HG02623 (cell line): ENCODE results near the gene CNTNAP2.

Experiments
- ATAC-seq: cut with Tn5 transposase; IDR thresholded peaks from one replicate; pipeline ENCODE4 v1.9.1; 2021; ENCODE audit warnings: moderate library complexity; ENCODE audit not compliant: unreplicated experiment

CNTNAP2 gene

DNA sequence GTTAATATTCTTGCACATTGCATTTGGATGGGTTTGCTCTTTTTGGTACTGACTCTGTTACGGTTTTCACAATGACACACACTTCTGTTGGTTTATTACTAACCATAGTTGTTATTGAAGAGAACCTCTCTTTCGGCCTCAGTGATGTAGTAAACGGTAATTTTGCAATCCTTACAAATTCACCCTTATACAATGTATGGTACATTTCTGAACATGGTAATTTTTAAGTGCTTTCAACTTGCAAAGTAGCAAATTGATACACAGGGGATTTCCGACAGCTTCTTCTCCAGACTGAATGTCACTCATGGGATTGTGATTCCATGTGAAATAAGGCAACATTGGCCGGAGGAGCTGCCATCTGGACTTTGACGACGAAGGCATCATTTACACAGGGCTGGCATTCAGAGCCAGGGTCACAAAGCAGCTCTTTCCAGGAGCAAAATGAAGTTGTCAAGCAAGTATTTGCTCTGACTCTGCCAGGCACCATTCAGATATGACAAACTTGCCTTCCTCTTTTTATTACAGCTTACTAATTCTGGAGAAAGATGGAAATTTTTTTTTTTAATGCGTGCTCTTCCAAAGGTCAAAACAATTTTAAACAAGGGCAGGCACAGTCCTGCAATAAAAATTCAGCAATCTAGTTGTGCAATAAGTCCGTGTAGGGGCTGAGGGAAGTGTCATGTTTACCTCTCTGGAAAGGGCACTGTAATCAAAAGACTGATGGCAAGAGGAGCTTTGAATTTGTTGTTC is 1762.5 kb downstream of the CNTNAP2 start:
- ATAC-seq = no peak

DNA sequence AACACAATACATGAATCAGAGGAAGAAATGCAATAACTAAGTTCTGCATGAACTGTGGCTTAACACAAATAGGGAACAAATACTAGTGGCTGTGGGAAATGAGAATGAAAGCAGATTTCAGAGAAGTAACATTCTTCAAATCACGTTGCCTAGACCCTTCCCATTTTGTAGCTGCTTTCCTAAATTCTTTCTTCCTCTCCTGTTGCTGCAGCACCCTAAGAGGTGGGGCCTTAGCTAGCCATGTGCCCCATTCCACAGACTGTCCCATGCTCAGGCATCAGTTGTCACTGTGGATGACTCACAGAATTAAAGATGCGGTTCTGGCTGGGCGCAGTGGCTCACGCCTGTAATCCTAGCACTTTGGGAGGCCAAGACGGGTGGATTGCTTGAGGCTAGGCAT is 1769.3 kb downstream of the CNTNAP2 start:
- ATAC-seq = no peak

DNA sequence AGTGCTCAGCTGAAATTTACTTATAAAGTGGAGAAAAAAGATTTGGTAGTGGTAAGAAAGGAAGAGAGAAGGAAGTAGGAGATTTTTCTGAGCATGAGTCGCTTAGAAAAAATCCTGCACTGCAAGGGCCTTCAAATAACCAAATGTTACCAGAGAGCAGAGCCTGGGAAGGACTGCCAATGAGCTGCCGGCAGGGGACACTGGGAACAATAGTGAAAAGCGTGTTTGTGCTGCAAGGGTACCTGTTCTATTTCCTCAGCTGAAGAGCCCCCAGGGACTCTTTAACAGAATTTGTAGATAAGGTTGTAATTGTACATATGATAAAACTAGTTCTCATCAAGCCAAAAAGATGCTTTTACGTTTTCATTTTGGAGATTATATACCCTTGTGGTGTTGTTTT is 1777.7 kb downstream of the CNTNAP2 start:
- no peak for ATAC-seq

DNA sequence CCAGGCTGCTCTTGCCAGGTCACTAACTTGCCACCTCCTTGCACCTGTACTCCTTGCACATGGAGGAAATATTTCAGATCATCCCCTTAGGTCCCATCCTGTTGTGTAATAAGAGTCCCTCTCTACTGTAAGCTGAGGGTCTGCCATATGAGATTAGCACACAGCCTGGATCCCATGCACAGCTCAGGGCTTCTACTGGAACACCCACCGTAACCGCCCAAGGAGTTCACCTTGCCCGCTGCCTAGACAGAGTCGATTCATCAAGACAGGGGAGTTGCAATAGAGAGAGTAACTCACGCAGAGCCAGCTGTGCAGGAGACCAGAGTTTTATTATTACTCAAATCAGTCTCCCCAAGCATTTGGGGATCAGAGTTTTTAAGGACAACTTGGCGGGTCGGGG is 1779.5 kb downstream of the CNTNAP2 start:
- ATAC-seq = no peak

DNA sequence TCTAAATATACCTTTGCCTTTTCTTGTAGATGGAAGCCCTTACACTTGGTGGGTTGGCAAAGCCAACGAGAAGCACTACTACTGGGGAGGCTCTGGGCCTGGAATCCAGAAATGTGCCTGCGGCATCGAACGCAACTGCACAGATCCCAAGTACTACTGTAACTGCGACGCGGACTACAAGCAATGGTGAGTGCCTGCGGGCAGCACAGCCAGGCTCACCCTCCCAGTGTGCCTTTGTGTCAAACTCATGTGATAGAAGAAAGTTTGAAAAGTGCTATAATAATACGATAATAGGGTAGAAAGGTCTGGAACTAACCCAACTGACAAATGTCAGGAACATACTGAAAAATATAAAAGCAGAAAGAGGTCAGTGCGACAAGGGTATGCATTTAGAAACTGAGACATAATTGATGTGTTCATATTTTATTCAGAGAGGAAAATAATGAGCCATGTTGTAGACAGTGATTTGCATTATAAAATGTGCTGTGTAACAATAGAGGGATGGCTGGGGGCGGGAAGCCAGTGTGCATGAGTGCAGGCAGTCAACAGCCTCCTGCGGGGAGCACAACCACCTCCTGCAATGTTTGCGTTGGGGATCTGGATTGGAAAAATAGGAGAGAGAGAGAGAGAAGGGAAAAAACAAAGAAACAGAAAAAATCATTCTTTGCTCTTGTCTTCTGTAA is 1787.1 kb downstream of the CNTNAP2 start:
- no peak for ATAC-seq

DNA sequence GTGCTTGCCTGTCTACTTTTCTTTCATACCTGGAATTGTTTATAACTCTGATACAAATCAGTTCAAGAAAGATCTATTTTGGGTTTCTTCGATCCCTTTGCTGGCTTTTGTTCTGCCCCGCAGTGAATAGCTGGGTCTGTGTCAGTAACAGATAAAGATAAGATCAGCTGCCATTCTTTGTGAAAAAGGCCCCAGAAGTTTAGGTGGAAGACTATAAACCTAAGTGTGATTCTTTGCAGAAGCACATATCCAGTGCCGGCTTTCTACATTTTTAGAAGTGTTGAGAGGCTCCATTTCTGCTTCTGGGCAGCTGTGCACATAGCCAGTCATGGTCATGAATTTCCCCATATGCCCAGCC is 1787.6 kb downstream of the CNTNAP2 start:
- no peak for ATAC-seq

DNA sequence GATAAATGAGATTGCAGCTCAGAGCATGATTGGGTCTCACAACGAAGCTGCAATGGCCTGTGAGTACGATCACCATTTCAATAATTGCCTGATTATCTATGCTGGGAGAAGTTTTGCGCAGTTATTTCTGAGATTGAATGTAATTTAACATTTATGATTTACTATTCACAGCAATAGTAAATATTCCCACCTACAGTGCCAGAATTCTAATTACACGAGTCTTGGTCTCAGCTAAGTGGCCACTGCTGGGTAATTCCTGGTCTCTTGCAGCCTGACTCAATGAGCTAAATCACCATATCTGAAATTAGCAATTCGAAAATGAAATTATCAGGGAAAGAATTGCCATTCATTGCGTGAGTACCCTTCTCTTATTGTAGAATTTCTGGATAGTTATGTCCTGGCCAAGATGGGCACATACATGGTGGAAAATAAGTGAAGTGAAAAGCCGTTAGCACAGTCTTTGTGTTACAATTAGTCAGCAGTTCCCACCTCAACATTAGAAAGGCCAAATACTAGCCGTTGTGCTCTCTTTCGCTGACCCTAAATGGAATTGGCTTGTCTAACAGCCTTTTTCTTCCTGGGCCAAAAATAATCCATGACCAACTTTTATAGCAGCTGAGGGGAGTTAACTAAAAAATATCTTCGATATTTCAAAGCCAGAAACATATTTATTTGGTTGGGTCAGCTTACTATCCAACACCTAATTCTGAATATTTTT is 1793.0 kb downstream of the CNTNAP2 start:
- no peak for ATAC-seq

DNA sequence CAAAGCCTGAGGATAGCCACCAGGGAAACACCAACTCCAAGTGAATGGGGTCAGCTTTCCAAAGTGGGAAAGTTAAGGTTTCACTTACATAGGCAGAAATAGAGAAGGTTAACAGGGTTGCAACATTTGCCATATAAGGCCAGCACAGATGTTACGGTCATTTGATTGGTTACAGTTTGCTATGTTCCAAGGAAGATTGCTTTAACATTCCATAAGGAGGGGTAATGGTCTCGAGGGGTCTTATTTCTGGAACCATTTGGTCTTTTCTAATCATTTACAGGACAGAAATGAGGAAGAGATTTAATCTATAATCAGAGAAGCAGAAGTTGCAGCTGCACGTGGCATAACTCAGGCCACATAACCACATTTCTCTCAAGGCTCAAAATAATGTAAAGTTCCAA is 1794.6 kb downstream of the CNTNAP2 start:
- no peak for ATAC-seq

DNA sequence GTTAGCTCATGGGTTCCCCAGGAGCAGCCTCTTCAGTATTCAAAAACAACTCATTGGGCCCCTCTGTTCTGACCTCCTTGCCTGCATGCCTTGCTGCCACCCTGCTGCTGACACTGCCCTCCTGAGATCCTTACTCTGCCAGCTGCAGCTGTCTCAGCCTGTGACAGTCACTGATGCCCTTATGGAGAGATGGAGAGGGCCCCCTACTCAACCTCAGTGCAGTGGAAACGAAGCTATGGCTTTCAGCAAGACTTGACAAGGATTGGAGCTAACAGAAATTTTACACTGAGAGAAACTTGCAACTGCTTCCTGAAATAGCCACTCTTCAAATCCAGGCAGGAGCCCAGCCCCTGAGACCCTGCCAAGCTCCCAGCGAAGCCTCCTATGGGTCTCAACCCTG is 1795.7 kb downstream of the CNTNAP2 start:
- no peak for ATAC-seq

DNA sequence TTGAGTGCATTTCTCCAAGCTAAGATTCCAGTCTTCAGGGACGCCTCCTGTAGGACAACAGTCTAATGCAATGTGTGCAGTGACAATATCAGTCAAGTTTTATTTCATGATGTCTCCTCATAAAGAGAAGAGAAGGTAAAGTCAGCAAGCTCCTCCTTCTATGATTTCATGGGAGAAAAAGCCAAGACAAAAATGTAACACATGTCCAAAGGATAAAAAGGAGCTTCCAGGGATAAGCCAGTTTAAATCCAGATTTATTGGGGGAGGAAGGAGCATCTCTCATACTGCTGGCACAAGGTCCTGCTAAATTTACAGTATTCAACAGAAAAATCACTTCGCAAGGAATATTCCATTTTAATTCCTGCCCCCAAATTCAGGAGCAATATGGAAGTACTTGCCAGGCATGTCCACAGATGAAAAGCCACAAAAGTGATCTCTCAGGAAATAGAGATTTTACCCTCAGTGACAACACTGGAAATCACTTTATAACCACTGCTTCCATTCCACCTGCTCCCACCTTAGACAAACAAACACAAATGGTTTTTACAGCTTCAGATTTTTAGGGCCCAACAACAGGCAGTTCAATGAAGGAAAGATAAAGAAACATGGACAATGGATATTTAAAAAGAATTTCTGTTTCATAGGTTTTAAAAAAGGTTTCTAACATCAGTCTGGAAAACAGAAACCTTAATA is 1796.5 kb downstream of the CNTNAP2 start:
- ATAC-seq = no peak

DNA sequence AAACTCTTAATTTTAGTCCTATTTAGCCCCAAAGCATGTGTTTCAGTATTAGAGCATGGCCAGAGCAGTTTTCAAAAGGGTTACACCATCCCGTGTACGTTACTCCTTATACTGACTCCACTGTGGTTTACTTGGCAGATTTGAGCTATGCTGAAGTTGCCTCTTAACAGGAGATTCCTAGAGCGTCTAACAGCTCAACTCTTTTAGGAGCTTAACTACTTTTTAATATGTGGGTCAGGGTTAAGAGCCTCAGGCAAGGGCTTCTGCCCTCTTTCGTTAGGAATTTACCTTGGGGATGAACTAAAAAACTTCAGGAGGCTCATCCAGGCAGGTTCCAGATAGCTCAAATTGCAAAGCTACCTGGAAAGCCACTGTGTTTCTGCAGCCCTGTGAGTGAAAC is 1799.2 kb downstream of the CNTNAP2 start:
- no peak for ATAC-seq

DNA sequence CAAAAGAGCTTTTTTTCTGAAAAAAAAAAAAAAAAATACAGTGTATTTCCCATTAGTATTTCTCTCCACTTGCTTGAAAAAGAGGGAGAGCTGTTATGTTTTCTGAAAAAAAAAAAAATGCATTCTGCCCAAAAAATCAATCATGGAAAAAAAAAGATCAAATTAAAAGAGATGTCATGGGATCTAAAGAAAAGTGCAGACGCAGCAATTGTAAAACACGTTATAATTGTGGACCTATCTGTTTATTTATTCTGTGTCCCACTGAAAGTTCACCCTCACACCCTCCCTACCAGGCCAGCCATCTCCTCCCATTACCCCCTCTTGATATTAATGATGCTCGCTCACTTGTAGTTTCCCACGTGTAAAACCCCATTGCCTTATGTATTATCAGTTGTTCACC is 1800.0 kb downstream of the CNTNAP2 start:
- ATAC-seq = no peak

DNA sequence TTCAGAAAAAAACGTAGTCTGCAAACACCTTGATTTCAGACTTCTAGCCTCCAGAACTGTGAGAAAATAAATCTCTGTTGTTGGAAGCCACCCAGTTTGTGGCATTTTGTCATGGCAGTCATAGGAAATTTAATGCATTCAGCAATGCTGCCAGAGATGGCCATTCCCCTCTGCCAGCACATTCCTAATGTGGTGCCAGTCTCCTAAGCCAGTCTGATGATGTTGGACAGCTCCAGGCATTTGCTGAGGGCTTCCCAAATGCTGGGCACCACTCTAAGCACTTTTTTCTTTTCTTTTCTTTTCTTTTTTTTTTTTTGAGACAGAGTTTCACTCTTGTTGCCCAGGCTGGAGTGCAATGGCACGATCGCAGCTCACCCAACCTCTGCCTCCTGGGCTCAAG is 1807.2 kb downstream of the CNTNAP2 start:
- ATAC-seq = no peak

DNA sequence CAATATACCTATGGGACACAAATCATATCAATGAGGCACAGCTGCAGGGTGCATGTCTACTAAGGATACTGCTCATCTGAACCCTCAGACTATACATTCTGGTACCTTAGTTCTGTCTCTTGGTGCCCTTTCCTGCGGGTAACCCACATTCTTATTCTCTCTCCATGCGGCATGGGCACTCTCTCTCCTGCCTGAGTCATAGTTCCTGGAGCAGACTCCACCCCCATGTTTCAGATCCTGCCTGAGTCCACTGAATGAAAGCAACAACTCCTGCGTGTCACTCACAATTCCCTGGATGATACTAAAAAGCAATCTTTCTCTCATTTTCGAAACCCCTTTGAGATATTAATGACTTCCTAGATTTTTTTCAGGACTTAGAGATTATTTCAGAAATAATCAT is 1820.8 kb downstream of the CNTNAP2 start:
- ATAC-seq = no peak

DNA sequence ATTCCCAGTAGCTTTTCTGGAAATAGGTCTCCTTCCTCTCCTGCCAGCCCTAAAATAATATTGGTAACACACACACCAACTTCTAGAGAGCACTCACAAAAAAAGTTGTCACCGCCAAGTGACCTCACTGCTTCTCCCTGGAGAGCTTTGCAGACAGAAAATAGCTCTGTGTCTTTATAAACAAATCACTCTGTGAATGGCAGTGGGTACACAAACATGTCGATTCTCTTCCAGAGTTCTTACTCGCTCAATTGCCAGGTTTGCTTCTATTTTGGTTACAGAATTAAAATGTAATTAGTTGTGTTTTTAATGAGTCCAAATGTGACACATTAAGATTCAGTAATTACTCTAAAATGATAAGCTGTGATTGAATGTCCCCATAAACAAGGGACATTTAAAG is 1824.8 kb downstream of the CNTNAP2 start:
- no peak for ATAC-seq

DNA sequence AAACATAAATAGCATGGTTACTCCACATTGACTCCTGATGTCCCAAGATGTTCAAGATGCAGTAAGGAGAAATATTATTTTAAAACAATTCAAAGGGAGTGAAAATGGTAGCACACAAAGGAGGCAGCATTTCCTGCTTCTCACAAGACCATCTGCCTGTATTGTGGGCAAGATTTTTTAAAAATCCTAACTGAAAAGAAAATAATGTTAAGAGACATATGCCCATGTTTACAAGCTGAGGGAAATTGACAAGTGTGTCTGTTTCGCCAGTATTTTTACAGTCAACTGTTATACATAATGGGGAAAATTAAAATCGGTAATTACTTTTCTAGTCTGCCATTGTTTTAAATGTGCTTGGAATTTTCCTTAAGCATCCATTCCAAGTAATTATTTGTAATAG is 1827.7 kb downstream of the CNTNAP2 start:
- no peak for ATAC-seq

DNA sequence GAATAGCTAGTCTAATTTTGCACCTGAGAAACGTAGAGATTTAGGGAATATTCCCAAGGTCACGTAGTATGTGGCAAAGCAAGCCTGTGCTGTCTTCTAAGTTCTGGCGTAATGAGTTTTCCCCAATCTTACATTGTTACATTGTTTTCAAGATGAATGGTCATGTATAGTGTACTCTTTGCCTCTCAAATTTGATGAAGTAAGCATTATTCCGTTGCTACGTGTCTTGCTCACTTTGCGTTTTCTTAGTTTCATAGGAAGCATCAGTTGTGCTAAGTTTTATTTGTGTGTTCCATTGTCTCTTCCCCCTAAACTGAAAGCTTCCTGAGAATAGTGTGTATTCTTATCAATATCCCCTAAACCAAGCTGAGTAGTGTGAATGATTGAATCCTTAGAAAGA is 1836.3 kb downstream of the CNTNAP2 start:
- ATAC-seq = no peak

DNA sequence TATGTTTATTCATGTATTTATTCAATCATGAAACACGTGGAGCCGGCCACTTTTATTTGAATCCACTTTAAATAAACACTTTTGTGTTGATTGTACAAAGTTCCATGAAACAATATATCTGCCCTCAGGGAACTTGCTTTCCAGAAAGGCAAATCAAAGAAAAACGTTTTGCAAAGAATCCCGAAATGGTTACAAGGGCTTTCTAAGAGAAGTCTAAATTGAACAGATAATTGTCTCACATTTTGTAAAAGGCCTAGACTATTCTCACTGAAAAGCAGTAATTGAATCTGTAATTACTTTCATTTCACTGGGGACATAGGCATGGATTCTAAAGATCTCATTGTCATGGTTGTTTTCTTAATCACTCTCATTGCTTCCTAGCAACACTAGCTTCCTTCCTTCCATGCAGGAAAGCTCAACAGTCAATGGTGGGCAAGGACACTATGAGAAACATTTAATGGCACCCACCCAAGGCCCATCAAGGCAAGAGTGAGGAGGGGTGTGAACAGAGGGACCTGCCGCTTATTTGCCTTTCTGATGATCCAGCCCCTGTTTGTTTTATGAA is 1851.5 kb downstream of the CNTNAP2 start:
- ATAC-seq = no peak

DNA sequence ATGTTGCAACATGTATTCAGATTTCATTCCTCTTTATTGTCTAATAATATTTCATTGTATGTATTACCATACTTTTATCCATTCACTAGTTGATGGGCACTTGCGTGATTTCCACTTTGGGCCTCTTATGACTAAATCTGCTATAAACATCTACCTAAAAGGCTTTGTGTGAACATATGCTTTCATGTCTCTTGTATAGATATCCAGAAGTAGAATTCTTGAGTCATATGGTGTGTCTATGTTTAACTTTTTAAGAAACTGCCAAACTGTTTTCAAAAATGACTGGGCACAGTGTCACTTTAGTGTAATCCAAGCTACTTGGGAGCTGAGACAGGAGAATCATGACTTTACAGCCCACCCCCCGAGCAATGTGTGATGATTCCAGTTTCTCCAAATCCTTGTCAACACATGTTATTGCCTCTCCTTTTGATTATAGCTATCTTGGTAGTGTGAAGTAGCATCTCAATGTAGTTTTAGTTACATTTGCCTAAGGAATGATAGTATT is 1855.1 kb downstream of the CNTNAP2 start:
- ATAC-seq = no peak

DNA sequence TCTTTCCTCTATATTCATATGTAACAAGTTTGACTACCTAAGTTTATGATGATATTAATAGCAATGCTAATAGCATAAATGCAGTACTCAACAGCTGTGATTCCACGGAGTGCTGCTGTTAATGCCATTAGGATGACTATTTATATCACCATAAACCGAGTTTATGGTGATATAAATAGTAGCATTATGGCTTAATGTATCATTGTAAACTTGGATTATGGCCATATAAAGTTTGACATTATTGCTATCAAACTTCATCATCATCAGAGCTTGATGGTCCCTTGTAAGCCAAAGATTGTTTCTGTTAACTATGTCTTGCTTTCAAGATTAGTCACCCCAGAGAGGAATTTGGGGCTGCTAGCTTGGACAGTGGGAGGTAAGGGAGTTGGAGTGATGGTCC is 1861.6 kb downstream of the CNTNAP2 start:
- ATAC-seq = no peak

DNA sequence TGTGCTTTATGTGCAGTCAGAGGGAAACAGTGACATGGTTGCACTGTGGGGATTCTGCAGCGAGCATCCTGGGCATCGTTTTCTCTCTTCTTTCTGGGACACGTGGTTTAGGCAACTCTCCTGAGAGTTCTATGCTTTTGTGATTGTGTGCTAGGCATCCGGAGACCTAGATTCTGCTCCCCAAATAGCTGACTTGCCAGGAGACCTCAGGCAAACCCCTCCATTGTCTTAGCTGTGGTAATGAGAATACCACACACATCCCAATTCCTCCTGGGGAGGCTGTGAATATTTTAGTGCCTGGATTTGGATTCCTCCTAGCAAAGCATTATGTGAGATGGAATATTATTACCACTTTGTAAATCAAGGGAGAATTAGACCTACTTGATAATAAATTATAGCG is 1862.0 kb downstream of the CNTNAP2 start:
- ATAC-seq = no peak
